AG09309 (cell line): Measurements from ENCODE around the gene SHQ1.
A peak's percentile ranks its signal among the peaks of the same experiment; 100 is the strongest.

Experiments used
- DNase-seq: peaks from one replicate; pipeline ENCODE4 v3.0.0-alpha.2; 2010; ENCODE audit warnings: low read depth
- H3K4me3 ChIP-seq: 2 replicates; pipeline ENCODE4 v1.5.1; 2011; ENCODE audit warnings: mild to moderate bottlenecking, low read depth, low read length, moderate library complexity; ENCODE audit not compliant: control insufficient read depth
- TF ChIP-seq, protein P1 (sequence below): IDR thresholded peaks from 2 replicates; pipeline ENCODE4 v1.5.1; 2011; ENCODE audit warnings: mild to moderate bottlenecking, low read depth, low read length, inconsistent platforms; ENCODE audit not compliant: insufficient read depth, control insufficient read depth; ENCODE audit errors: missing control alignments

The SHQ1 gene

DNA sequence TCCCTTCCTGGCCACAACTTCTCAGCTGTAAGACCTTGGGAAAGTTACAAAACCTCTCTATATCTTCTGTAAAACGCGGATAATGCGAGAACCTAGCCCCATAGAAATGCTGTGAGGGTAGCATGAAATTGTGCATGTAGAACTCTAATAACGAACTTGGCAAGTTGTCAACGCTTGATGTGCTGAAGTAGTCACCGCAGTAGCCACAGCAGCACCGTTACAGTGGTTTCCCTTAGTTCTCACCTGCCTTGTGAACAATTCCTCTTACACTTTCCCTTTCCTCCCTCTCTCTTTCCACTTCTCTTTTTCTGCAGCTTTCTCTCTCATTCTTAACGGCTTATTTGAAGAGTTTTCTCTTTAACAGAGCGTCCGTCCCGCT is 447 bp upstream of the SHQ1 start:
- TF ChIP-seq, protein P1, sequence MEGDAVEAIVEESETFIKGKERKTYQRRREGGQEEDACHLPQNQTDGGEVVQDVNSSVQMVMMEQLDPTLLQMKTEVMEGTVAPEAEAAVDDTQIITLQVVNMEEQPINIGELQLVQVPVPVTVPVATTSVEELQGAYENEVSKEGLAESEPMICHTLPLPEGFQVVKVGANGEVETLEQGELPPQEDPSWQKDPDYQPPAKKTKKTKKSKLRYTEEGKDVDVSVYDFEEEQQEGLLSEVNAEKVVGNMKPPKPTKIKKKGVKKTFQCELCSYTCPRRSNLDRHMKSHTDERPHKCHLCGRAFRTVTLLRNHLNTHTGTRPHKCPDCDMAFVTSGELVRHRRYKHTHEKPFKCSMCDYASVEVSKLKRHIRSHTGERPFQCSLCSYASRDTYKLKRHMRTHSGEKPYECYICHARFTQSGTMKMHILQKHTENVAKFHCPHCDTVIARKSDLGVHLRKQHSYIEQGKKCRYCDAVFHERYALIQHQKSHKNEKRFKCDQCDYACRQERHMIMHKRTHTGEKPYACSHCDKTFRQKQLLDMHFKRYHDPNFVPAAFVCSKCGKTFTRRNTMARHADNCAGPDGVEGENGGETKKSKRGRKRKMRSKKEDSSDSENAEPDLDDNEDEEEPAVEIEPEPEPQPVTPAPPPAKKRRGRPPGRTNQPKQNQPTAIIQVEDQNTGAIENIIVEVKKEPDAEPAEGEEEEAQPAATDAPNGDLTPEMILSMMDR, result no peak
- DNase-seq, result no peak
- H3K4me3 ChIP-seq, result peak overlapping the region; percentile 76

DNA sequence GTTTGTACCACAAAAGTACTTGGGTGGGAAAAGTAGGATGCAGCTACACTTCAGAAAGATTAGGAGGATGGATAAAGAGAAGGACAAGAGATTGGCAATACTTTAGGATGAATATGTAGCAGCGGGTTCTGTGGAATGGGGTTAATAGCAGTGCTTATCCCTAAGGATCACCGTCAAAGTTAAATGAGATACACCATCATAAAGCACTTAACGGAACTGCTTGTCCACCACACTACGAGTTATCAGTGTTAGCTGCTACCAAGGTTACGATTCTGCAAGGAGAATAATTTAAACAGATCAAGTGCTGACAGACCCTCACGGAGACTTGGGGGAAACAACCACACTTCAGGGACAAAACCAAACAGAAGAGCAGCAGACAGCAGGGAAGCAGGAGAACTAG is 963 bp downstream of the SHQ1 start:
- no peak for DNase-seq
- TF ChIP-seq, protein P1, result no peak
- peak overlapping the region; percentile 76 for H3K4me3 ChIP-seq

DNA sequence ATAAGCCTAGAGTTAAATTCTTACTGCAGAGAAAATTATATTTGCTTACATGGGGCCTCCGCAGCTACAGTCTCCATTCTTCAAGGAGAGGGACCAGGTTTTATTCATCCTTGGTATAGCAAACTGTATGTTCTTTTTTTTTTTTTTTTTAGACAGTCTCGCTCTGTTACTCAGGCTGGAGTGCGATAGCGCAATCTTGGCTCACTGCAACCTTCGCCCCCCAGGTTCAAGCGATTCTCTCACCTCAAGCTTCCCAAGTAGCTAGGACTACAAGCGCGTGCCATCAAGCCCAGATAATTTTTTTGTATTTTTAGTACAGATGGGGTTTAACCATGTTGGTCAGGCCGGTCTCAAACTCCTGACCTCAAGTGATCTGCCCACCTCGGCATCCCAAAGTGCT is 2.1 kb downstream of the SHQ1 start:
- no peak overlapping the region for H3K4me3 ChIP-seq
- TF ChIP-seq, protein P1, result no peak
- DNase-seq, result no peak

DNA sequence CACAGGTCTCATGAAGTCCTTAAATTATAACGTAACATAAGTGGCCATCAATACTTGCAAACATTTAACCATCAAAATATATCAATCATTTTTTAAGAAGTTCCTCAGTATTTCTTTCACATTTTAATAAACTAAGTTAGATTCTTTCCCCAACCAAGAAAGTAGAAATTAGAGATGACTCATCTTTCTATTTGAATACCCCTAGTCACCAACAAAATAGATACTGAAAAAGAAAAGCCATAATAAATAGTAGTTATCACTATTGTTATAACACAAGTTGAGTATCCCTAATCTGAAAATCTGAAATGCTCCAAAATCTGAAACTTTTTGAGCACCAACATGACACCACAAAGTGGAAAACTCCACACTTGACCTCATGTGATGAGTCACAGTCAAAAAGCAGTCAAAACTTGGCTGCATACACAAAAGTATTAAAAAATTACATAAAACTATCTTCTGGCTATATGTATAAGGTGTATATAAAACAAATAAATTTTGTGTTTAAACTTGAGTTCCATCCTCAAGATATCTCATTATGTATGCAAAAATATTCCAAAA is 3.7 kb downstream of the SHQ1 start:
- DNase-seq, result no peak
- TF ChIP-seq, protein P1, result no peak
- no peak overlapping the region for H3K4me3 ChIP-seq

DNA sequence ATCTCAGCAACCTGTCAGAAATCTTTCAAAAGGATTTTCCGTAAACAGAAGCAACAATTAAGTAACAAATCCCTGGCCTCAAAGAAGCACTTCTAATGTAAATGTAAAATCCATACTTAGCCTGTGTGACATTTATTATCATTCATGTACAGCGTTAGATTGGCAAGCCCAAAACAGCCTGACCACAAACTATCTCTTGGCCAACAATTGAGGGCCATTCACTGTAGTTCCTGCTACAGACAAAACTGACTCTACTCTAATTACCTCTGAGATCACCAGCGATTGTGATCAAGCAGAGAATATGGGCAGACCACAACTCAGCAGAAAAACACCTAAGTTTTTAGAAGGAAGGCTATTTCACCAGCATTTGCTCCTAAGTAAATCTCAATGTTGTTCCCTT is 9.2 kb downstream of the SHQ1 start:
- DNase-seq, result no peak
- TF ChIP-seq, protein P1, result no peak
- no peak overlapping the region for H3K4me3 ChIP-seq

DNA sequence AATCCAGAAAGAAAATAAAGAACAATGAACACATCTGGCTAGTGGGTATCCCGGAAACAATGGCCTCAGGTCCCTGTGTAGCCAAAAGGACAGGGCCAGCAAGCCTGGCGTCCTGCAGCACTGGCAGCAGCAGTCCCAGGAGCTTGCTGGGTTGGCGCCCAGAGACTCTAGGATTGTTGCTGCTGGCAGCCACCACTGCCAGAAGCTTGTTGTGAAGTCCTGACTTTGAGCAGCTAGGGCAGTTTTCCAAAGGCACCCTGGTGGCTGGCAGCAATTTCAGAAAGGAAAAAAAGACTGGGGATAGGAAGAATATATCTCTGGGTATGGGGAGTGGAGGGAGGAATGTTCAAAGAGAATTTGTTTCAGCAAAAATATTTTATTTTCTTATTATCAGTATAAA is 11.3 kb downstream of the SHQ1 start:
- DNase-seq, result no peak
- no peak overlapping the region for H3K4me3 ChIP-seq
- TF ChIP-seq, protein P1, result no peak

DNA sequence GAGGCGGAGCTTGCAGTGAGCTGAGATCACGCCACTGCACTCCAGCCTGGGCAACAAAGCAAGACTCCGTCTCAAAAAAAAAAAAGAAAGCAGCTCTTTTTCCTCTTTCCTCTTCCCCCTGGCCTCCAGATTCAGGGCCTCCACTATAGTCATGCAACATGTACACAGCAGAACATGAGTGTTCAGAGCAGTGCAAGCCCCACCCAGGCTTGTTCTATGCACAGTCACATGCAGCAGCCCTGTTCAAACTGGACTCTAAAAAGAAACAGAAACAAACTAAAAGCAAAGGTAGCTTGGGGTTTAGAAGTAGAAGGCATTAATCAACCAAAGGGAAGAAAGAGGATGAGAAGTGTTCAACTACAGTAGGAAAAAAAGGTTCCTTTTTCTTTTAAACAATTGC is 11.8 kb downstream of the SHQ1 start:
- TF ChIP-seq, protein P1, result no peak
- no peak for DNase-seq
- no peak overlapping the region for H3K4me3 ChIP-seq
